HL-60 (cell line): ENCODE measurements around the gene PRPH2.

Source experiments
- DNase-seq, 2 experiments: peaks; one replicate each; pipeline ENCODE4 v3.0.0-alpha.2; 2010 to 2020; ENCODE audit warnings: low read depth in 1 of 2, low spot score in 1 of 2
- H3K27ac ChIP-seq: fragments of 250-450 bp; sonication (Bioruptor Pico); replicated peaks from 2 replicates; pipeline ENCODE4 v1.5.1; 2020; ENCODE audit warnings: mild to moderate bottlenecking, moderate library complexity
- H3K27me3 ChIP-seq: fragments of 250-450 bp; sonication (Bioruptor Pico); 2 replicates; pipeline ENCODE4 v1.5.1; 2021; ENCODE audit warnings: mild to moderate bottlenecking, moderate library complexity; ENCODE audit not compliant: insufficient read depth, poor library complexity, severe bottlenecking
- H3K4me3 ChIP-seq: replicated peaks from 2 replicates; pipeline ENCODE4 v1.5.1; 2011; ENCODE audit warnings: mild to moderate bottlenecking, control low read depth, low read length; ENCODE audit not compliant: insufficient read depth
- GABPA ChIP-seq: IDR thresholded peaks from 2 replicates; pipeline ENCODE4 v1.6.1; 2012; ENCODE audit warnings: low read depth
- POLR2AphosphoS5 ChIP-seq: IDR thresholded peaks from 2 replicates; pipeline ENCODE4 v1.6.1; 2012; ENCODE audit warnings: low read depth
- SPI1 ChIP-seq: IDR thresholded peaks from 2 replicates; pipeline ENCODE4 v1.6.1; 2012; ENCODE audit warnings: low read depth, mild to moderate bottlenecking, borderline replicate concordance
- TF ChIP-seq, protein P1 (sequence below): IDR thresholded peaks from 2 replicates; pipeline ENCODE4 v1.6.1; 2012; ENCODE audit warnings: low read depth; ENCODE audit not compliant: insufficient replicate concordance
- TF ChIP-seq, protein P2 (sequence below): IDR thresholded peaks from one replicate; pipeline ENCODE4 v1.5.1; 2011; ENCODE audit warnings: low read length, control low read depth, inconsistent platforms; ENCODE audit not compliant: insufficient read depth

The PRPH2 gene

GRCh38 chr6:42746463-42747391 lies 24.3 kb upstream of the PRPH2 start:
- peak; percentile 54 to 79 for DNase-seq
- TF ChIP-seq, protein P1, sequence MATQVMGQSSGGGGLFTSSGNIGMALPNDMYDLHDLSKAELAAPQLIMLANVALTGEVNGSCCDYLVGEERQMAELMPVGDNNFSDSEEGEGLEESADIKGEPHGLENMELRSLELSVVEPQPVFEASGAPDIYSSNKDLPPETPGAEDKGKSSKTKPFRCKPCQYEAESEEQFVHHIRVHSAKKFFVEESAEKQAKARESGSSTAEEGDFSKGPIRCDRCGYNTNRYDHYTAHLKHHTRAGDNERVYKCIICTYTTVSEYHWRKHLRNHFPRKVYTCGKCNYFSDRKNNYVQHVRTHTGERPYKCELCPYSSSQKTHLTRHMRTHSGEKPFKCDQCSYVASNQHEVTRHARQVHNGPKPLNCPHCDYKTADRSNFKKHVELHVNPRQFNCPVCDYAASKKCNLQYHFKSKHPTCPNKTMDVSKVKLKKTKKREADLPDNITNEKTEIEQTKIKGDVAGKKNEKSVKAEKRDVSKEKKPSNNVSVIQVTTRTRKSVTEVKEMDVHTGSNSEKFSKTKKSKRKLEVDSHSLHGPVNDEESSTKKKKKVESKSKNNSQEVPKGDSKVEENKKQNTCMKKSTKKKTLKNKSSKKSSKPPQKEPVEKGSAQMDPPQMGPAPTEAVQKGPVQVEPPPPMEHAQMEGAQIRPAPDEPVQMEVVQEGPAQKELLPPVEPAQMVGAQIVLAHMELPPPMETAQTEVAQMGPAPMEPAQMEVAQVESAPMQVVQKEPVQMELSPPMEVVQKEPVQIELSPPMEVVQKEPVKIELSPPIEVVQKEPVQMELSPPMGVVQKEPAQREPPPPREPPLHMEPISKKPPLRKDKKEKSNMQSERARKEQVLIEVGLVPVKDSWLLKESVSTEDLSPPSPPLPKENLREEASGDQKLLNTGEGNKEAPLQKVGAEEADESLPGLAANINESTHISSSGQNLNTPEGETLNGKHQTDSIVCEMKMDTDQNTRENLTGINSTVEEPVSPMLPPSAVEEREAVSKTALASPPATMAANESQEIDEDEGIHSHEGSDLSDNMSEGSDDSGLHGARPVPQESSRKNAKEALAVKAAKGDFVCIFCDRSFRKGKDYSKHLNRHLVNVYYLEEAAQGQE: no peak
- TF ChIP-seq GABPA (peak; percentile 12; the same call in 1 of the 2 replicates), SPI1 (peak; percentile 92)
- peak overlapping the region; percentile 98 for H3K27ac ChIP-seq
- peak overlapping the region; percentile 76 for H3K4me3 ChIP-seq
- no peaks in the 10 kb centered on the region for H3K27me3 ChIP-seq

DNA sequence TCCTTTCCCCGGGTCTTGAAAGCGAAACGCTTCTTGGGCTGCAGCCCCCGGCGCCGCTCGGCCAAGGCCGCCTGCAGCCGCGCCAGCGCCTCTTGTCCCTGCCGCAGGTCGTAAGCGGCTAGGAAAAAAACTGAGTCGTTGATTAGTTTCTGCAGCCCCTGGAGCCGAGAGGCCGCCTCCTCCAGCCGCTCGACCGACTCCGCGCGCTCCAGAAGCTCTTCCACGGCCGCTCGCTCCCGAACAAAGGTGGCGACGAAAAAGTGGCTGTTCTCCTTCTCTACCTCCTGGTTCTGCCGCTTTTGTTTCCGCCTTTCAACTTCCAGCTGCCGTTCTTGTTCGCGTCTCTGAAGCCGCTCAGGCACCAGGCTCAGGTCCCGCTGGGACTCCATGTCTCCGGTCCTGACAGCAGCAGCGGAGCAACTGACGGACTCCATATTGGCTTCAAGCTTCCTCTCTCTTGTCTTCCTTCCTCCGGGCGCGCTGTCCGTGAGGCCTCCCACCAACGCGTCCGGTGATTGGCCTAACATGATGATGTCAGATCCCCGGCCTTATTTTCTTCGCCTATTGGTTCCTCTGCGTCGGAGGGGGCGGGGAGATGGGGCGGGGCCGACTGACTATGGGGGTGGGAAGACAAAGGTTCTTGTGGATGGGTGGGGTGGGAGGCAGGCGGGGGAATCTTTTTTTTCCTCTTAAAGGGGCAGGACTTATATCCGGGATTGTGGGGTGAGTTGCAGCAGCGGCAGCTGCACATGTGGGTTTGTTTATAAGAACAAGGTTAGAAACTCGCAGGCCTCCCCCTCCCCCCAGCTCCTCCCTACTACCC lies 23.5 kb upstream of the PRPH2 start, which contains the start of gene TBCC:
Gene TBCC, minus strand, starts transcription at position 464 of the 823 bp plus-strand sequence. Its CDS starts 30 bp downstream, at position 434.
- H3K27me3 ChIP-seq: no peaks in the 10 kb centered on the region
- peak within 1 kb of the TSS; percentile 98 for H3K27ac ChIP-seq
- TF ChIP-seq SPI1 (peak; percentile 71; the same call in 1 of the 2 replicates), POLR2AphosphoS5 (peak; percentile 96)
- TF ChIP-seq, protein P1: peak; percentile 77
- TF ChIP-seq, protein P2, sequence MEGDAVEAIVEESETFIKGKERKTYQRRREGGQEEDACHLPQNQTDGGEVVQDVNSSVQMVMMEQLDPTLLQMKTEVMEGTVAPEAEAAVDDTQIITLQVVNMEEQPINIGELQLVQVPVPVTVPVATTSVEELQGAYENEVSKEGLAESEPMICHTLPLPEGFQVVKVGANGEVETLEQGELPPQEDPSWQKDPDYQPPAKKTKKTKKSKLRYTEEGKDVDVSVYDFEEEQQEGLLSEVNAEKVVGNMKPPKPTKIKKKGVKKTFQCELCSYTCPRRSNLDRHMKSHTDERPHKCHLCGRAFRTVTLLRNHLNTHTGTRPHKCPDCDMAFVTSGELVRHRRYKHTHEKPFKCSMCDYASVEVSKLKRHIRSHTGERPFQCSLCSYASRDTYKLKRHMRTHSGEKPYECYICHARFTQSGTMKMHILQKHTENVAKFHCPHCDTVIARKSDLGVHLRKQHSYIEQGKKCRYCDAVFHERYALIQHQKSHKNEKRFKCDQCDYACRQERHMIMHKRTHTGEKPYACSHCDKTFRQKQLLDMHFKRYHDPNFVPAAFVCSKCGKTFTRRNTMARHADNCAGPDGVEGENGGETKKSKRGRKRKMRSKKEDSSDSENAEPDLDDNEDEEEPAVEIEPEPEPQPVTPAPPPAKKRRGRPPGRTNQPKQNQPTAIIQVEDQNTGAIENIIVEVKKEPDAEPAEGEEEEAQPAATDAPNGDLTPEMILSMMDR: no peak
- peak within 1 kb of the TSS; percentile 88 for H3K4me3 ChIP-seq
- peak; percentile 96 to 98 for DNase-seq

DNA sequence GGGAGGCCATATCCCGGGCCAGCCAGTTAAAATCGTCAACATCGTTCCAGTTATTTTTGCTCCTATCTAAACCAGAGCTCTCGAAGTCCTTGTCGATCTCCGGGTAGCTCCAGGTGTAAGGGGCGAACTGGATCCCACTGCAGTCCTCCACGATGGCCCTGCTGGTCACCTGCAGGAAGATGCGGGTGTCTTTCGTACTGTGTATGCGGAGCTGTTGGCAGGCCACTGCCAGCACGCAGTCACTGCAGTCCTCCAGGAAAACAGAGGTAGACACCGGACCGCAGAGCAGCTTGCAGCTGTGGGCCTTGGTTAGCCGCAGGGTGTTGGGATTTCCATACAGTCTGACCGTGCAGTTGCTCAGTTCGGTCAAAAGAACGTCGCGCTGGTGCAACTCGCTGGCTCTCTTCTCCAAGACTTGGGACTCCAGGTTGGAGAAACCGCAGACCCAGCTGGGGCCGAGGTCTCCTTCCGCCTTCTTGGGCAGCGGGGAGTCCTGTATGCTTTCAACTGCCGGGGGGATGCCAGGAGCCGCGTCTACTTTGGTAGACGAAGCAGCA lies 22.8 kb upstream of the PRPH2 start:
- Histone ChIP-seq H3K4me3 (peak overlapping the region; percentile 88), H3K27ac (peak overlapping the region; percentile 98), H3K27me3 (no peaks in the 10 kb centered on the region)
- TF ChIP-seq GABPA (no peak), SPI1 (no peak), POLR2AphosphoS5 (peak; percentile 37; the same call in 1 of the 2 replicates)
- TF ChIP-seq, protein P2: no peak
- peak; percentile 41 to 75 for DNase-seq
